Cardiac muscle cell (in vitro differentiated cells and primary cell): ENCODE measurements around the gene GRAMD1A. TPM values are rescaled to one million over a fixed set of nuclear protein-coding genes. Genes with fewer than 3 reads are reported as not detected.
"Not testable (repeated sequence)": the region's sequence is repeated elsewhere in the genome, so short reads cannot be mapped to it uniquely, and the experiment has no call there.

Source experiments
- DNase-seq, 2 donors: peaks; one replicate each; pipeline versions ENCODE4 v3.0.0 to v3.0.0-alpha.2; 2010 to 2017; ENCODE audit warnings: low read depth in 1 of 2, low spot score in 1 of 2
- H3K27ac ChIP-seq: fragments of 200-600 bp; sonication (generic); 2 replicates; pipeline ENCODE4 v1.5.1; 2016
- H3K27me3 ChIP-seq: fragments of 200-600 bp; sonication (generic); 2 replicates; pipeline ENCODE4 v1.6.0; 2016; ENCODE audit warnings: control low read depth
- H3K36me3 ChIP-seq: fragments of 200-600 bp; sonication (generic); 2 replicates; pipeline ENCODE4 v1.5.1; 2016; ENCODE audit warnings: control low read depth
- H3K4me1 ChIP-seq: fragments of 200-600 bp; sonication (generic); 2 replicates; pipeline ENCODE4 v1.8.1; 2017; ENCODE audit warnings: low read depth, mild to moderate bottlenecking, mixed run types
- H3K4me3 ChIP-seq: fragments of 200-600 bp; sonication (generic); 2 replicates; pipeline ENCODE4 v1.5.1; 2016; ENCODE audit warnings: mild to moderate bottlenecking
- H3K9me3 ChIP-seq: fragments of 200-600 bp; sonication (generic); 2 replicates; pipeline ENCODE4 v1.5.1; 2017; ENCODE audit warnings: low read depth, mild to moderate bottlenecking, control low read depth
- polyA plus RNA-seq: library from polyadenylated mRNA; unstranded; fragments of >200 nt; fragmentation: Nextera tagmentation; extraction: Ambion mirVana; gene quantifications from 2 replicates; pipeline ENCODE4 v1.2.1, GENCODE V29; 2016
- total RNA-seq: library from RNA; depleted of rRNA; stranded (reverse); fragments of >200 nt; gene quantifications from 2 replicates; pipeline ENCODE4 v1.2.3, GENCODE V29; 2016
- TF ChIP-seq, protein P1 (sequence below): IDR thresholded peaks from 2 replicates; pipeline ENCODE4 v1.5.1; 2012; ENCODE audit warnings: low read depth, mild to moderate bottlenecking, low read length

GRAMD1A gene
- total and polyA plus RNA-seq, 2 experiments from 2014 or later = 84.6 to 113 TPM

DNA sequence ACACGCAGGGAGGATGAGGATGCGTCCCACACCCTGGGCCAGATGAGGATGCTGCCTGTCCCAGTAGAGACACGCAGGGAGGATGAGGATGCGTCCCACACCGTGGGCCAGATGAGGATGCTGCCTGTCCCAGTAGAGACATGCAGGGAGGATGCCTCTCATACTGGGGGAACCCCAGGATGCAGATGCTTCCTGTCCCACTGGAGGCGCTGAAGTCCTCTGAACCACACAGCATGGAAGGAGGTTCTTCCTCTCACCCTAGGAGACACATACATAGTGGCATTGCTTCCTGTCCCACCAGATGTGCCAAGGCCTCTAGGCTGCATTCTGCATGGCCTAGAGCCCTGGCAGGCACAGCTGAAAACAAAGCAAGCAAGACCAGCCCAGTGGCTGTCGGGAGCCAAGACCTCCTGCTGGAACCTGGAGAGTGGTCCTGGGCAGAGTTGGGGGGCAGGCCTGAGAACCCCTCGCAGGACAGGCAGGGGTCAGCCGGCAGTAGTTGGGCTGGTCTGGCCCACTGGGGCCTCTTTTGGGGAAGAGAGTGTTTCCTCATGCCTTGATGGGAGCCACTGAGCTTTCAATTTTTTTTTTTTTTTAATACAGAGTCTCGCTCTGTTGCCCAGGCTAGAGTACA lies 45.7 kb downstream of the GRAMD1A start:
- Histone ChIP-seq H3K27ac (no peak overlapping the region), H3K4me3 (no peak overlapping the region), H3K36me3 (no peaks in the 10 kb centered on the region), H3K4me1 (peaks cover 15% of the 10 kb centered on the region), H3K9me3 (no peaks in the 10 kb centered on the region), H3K27me3 (no peaks in the 10 kb centered on the region)
- TF ChIP-seq, protein P1, sequence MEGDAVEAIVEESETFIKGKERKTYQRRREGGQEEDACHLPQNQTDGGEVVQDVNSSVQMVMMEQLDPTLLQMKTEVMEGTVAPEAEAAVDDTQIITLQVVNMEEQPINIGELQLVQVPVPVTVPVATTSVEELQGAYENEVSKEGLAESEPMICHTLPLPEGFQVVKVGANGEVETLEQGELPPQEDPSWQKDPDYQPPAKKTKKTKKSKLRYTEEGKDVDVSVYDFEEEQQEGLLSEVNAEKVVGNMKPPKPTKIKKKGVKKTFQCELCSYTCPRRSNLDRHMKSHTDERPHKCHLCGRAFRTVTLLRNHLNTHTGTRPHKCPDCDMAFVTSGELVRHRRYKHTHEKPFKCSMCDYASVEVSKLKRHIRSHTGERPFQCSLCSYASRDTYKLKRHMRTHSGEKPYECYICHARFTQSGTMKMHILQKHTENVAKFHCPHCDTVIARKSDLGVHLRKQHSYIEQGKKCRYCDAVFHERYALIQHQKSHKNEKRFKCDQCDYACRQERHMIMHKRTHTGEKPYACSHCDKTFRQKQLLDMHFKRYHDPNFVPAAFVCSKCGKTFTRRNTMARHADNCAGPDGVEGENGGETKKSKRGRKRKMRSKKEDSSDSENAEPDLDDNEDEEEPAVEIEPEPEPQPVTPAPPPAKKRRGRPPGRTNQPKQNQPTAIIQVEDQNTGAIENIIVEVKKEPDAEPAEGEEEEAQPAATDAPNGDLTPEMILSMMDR = peak; percentile 39
- DNase-seq = peak in 1 of 2 donors; percentile 42

DNA sequence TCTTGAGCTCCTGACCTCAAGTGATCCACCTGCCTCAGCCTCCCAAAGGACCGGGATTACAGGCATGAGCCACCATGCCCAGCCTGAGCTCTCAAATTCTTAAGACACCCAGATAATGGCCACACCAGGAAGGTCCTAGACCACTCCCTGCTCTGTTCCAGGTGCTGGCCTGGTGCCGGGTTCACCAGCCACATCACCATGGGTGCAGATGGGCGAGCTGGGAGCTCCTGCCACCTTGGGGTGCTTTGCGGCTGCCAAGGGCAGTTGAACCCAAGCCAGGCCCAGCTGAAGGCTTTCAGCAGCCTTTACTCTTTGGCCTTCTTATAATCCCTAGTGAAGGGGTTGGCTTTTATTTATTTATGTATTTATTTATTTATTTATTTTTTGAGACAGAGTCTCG lies 46.3 kb downstream of the GRAMD1A start:
- H3K4me3 ChIP-seq = no peak overlapping the region
- no peaks in the 10 kb centered on the region for H3K36me3 ChIP-seq
- H3K4me1 ChIP-seq = peaks cover 10% of the 10 kb centered on the region
- no peaks in the 10 kb centered on the region for H3K27me3 ChIP-seq
- H3K27ac ChIP-seq = no peak overlapping the region
- no peaks in the 10 kb centered on the region for H3K9me3 ChIP-seq
- TF ChIP-seq, protein P1 = no peak
- DNase-seq = no peak

DNA sequence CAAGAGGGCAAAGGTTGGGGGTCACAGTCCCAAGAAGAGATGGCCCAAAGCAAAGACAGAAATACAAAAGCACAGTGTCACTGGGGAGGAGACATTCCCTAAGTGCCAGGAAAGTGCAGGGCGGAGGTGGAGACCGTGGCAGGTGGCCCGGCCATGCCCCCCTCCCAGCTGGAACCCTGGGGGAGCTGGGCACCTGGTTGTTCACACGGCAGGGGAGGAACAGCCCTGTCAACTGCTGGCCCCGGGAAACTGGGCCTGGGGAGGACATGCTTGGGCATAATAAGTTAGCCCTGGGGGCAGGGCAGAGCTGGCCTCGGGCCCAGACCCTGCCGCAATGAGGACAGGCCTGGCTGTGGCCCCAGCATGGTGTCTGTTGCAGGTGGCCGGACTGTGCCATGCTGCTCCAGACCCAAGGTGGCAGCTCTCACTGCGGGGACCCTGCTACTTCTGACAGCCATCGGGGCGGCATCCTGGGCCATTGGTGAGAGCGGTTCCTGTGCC lies 48.8 kb downstream of the GRAMD1A start:
- Histone ChIP-seq H3K9me3 (no peaks in the 10 kb centered on the region), H3K36me3 (no peaks in the 10 kb centered on the region), H3K4me1 (no peaks in the 10 kb centered on the region), H3K4me3 (no peak overlapping the region), H3K27me3 (no peaks in the 10 kb centered on the region), H3K27ac (no peak overlapping the region)
- DNase-seq = no peak
- TF ChIP-seq, protein P1 = no peak

DNA sequence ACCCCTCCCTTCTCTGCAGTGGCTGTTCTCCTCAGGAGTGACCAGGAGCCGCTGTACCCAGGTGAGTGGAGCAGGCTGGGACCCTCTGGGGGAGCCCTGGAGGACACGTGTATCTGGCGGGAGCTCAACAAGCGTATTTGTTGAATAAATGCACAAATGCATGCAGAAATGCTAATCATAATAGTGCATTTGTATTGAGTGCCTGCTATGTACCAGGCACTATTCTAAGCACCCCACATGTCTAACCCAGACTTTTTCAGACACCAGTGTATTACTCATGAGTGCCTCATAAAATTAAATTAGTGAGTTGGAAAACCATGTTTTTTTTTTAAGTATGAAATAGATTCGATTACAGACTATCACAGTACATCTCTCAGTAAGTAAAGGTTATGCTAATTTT lies 49.3 kb downstream of the GRAMD1A start:
- Histone ChIP-seq H3K4me1 (no peaks in the 10 kb centered on the region), H3K9me3 (no peaks in the 10 kb centered on the region), H3K36me3 (no peaks in the 10 kb centered on the region), H3K27me3 (no peaks in the 10 kb centered on the region), H3K4me3 (no peak overlapping the region), H3K27ac (no peak overlapping the region)
- no peak for DNase-seq
- TF ChIP-seq, protein P1 = no peak

DNA sequence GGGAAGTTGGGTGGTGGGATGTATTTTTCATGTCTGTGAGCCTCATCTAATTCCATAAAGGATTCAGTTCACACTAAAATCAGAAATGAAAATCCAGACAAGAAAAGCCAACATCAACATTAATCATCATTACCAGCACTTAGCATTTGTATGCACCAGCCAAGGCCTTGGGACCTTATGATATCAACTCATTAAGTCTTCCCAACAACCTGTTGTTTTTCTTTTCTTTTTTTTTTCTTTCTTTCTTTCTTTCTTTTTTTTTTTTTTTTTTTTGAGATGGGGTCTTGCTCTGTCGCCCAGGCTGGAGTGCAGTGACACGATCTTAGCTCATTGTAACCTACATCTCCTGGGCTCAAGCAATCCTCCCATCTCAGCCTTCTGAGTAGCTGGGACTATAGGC lies 50.5 kb downstream of the GRAMD1A start:
- H3K36me3 ChIP-seq, H3K27ac ChIP-seq, H3K4me3 ChIP-seq, H3K27me3 ChIP-seq, DNase-seq, H3K9me3 ChIP-seq, H3K4me1 ChIP-seq: not testable (repeated sequence)

DNA sequence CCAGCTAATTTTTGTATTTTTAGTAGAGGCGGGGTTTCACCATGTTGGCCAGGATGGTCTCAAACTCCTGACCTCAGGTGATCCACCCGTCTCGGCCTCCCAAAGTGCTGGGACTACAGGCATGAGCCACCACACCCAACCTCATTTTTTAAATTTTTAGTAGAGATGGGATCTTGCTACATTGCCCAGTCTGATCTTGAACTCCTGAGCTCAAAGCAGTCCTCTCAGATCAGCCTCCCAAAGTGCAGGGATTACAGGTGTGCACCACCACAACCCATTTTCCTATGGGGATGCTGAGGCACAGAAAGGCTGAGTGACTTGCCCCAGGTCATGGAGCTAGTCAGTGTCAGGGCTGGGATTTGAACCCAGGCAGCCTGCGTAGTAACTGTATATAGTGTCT lies 51.1 kb downstream of the GRAMD1A start:
- H3K27me3 ChIP-seq, H3K27ac ChIP-seq, H3K4me1 ChIP-seq, H3K36me3 ChIP-seq, H3K9me3 ChIP-seq, DNase-seq, H3K4me3 ChIP-seq: not testable (repeated sequence)
